Immature natural killer cell (primary cell): ENCODE results near the gene NCOA5. TPM values are rescaled to one million over a fixed set of nuclear protein-coding genes. Genes with fewer than 3 reads are reported as not detected.

Experiments used
- DNase-seq, 3 donors: peaks; one replicate each; pipeline ENCODE4 v3.0.0; 2022; ENCODE audit warnings: mixed read lengths in 1 of 3
- H3K27ac Mint-ChIP-seq, 6 donors: one replicate each; pipeline ENCODE4 v1.8.0; 2020; ENCODE audit warnings: mixed read lengths in 6 of 6, mild to moderate bottlenecking in 5 of 6, inconsistent platforms in 4 of 6, moderate library complexity in 3 of 6
- H3K27me3 Mint-ChIP-seq, 3 donors: one replicate each; pipeline ENCODE4 v1.8.0; 2020 to 2021; ENCODE audit warnings: low read depth in 3 of 3, mild to moderate bottlenecking in 3 of 3, mixed read lengths in 3 of 3, moderate library complexity in 3 of 3, inconsistent platforms in 1 of 3
- H3K36me3 Mint-ChIP-seq, 3 donors: one replicate each; pipeline ENCODE4 v1.8.0; 2020; ENCODE audit warnings: mixed read lengths in 3 of 3, inconsistent platforms in 2 of 3, mild to moderate bottlenecking in 2 of 3
- H3K4me1 Mint-ChIP-seq, 2 donors: one replicate each; pipeline ENCODE4 v1.8.0; 2020; ENCODE audit warnings: inconsistent platforms in 2 of 2, mild to moderate bottlenecking in 2 of 2, mixed read lengths in 2 of 2, moderate library complexity in 1 of 2
- H3K4me3 Mint-ChIP-seq, 5 donors: one replicate each; pipeline ENCODE4 v1.8.0; 2020; ENCODE audit warnings: mild to moderate bottlenecking in 5 of 5, mixed read lengths in 5 of 5, inconsistent platforms in 3 of 5, moderate library complexity in 3 of 5
- H3K9me3 Mint-ChIP-seq, 6 donors: one replicate each; pipeline ENCODE4 v1.8.0; 2020; ENCODE audit warnings: mild to moderate bottlenecking in 6 of 6, mixed read lengths in 6 of 6, inconsistent platforms in 4 of 6, moderate library complexity in 3 of 6
- polyA plus RNA-seq, 3 donors: library from polyadenylated mRNA; unstranded; fragments of 300-500 nt; fragmentation: Illumina TruSeq; gene quantifications; one replicate each; pipeline ENCODE4 v1.2.3, GENCODE V29; 2021

NCOA5 gene
- polyA plus RNA-seq, 3 donors from 2014 or later: 12.9 to 30.7 (median 14.0) TPM

- H3K9me3 Mint-ChIP-seq: peaks cover 0 to 2% (median 0%) of the 10 kb centered on the region in 6 donors
- peaks cover 27 to 40% (median 37%) of the 10 kb centered on the region in 3 donors for H3K27me3 Mint-ChIP-seq
- peak overlapping the region; percentile 38 to 74 (median 64) for H3K4me3 Mint-ChIP-seq
- peaks cover 38 to 55% of the 10 kb centered on the region in 2 donors for H3K4me1 Mint-ChIP-seq
- peaks cover 0 to 3% (median 0%) of the 10 kb centered on the region in 3 donors for H3K36me3 Mint-ChIP-seq
- DNase-seq: no peak
- peak overlapping the region in 2 of 6 donors; percentile 9 to 59 for H3K27ac Mint-ChIP-seq
These were observed 75.0 kb downstream of the NCOA5 start for GRCh38 chr20:46014517-46015396.

DNA sequence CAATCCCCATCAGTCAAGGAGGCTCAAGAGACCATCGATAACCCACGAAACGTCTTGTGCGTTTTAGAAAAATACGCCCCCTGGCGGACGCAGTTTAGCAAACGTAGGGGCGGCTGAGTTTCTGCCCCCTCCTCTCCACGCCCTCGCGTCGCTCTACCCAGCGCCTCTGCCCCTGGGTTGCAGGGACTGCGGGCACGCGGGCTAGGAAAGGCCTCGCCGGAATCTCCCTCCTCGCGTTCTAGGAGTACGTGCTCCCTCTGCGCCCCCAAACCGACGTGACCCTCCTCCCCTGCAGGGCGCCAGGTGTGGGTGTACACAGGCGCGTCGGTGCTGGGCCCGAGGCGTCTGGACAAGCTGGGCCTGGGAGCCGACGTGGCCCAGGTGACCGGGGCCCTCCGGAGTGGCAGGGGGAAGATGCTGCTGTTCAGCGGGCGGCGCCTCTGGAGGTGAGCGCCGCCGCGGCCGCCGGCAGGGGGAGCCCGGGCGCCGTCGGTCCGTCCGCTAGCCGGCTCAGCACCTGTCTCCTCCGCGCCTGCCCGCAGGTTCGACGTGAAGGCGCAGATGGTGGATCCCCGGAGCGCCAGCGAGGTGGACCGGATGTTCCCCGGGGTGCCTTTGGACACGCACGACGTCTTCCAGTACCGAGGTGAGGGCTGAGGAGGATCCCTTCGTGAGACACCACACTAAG, 75.8 kb downstream of the NCOA5 start:
- Mint-ChIP-seq H3K36me3 (peaks cover 0 to 3% (median 0%) of the 10 kb centered on the region in 3 donors), H3K27ac (peak overlapping the region in 2 of 6 donors; percentile 48 to 59), H3K4me3 (peak overlapping the region; percentile 46 to 74 (median 64)), H3K4me1 (peaks cover 46 to 63% of the 10 kb centered on the region in 2 donors), H3K27me3 (peaks cover 30 to 44% (median 43%) of the 10 kb centered on the region in 3 donors), H3K9me3 (peaks cover 0 to 2% (median 0%) of the 10 kb centered on the region in 6 donors)
- peak; percentile 56 to 65 (median 63) for DNase-seq

- Mint-ChIP-seq H3K36me3 (peaks cover 0 to 3% (median 0%) of the 10 kb centered on the region in 3 donors), H3K4me1 (peaks cover 52 to 69% of the 10 kb centered on the region in 2 donors), H3K27me3 (peaks cover 31 to 44% (median 43%) of the 10 kb centered on the region in 3 donors), H3K9me3 (peaks cover 0 to 2% (median 0%) of the 10 kb centered on the region in 6 donors), H3K27ac (peak overlapping the region in 2 of 6 donors; percentile 48 to 62), H3K4me3 (peak overlapping the region; percentile 46 to 59 (median 48))
- DNase-seq: no peak
These were observed 76.4 kb downstream of the NCOA5 start for GRCh38 chr20:46013322-46013828.

DNA sequence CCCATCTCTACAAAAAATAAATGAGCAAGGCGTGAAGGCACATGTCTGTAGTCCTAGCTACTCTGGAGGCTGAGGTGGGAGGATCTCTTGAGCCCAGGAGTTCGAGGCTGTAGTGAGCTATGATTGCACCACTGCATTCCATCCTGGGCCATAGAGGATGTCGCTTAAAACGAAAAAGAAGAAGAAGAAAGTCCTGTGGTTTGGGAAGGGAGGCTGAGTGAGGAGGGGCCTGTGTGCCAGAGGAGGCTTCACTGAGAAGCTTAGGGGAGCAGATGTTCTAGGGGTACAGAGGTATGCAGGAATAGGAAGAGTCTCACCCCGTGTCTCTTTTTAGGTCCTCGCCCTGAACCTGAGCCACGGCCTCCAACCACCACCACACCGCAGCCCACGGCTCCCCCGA, 76.8 kb downstream of the NCOA5 start:
- Mint-ChIP-seq H3K4me3 (peak overlapping the region; percentile 22 to 83 (median 42)), H3K4me1 (peaks cover 56 to 73% of the 10 kb centered on the region in 2 donors), H3K27me3 (peaks cover 35 to 46% (median 44%) of the 10 kb centered on the region in 3 donors), H3K36me3 (peaks cover 0 to 3% (median 0%) of the 10 kb centered on the region in 3 donors), H3K9me3 (peaks cover 0 to 2% (median 0%) of the 10 kb centered on the region in 6 donors), H3K27ac (peak overlapping the region in 1 of 6 donors; percentile 62)
- no peak for DNase-seq

GRCh38 chr20:46011631-46012482, 77.9 kb downstream of the NCOA5 start:
- Mint-ChIP-seq H3K27me3 (peaks cover 38 to 45% (median 44%) of the 10 kb centered on the region in 3 donors), H3K4me1 (peaks cover 62 to 80% of the 10 kb centered on the region in 2 donors), H3K9me3 (peaks cover 0 to 2% (median 0%) of the 10 kb centered on the region in 6 donors), H3K4me3 (peak overlapping the region; percentile 51 to 83 (median 66)), H3K27ac (peak overlapping the region in 5 of 6 donors; percentile 67 to 82 (median 72)), H3K36me3 (peaks cover 0 to 3% (median 0%) of the 10 kb centered on the region in 3 donors)
- DNase-seq: peak in 1 of 3 donors; percentile 35

Other genes starting within 250 kb of the NCOA5 start
- gene ACOT8, start 232.6 kb downstream of the NCOA5 start, polyA plus RNA-seq: 10 to 100 TPM; 46.9 to 83.7 (median 50.2) TPM
- 1 to 10 TPM in 2 of 3 donors, not detected in 1; 1.2 to 3.1 TPM for gene ZSWIM3, start 232.3 kb downstream of the NCOA5 start, polyA plus RNA-seq
- gene ZSWIM1, start 208.7 kb downstream of the NCOA5 start, polyA plus RNA-seq: under 1 TPM in 2 of 3 donors, not detected in 1; 0.55 to 0.68 TPM
- not detected for gene SPATA25, start 202.3 kb downstream of the NCOA5 start, polyA plus RNA-seq
- gene NEURL2, start 198.8 kb downstream of the NCOA5 start, polyA plus RNA-seq: 1 to 10 TPM in 2 of 3 donors, not detected in 1; 1.0 to 1.1 TPM
- 100 to 1,000 TPM in 1 of 3 donors, 10 to 100 TPM in 2; 76.8 to 119 (median 97.6) TPM for gene CTSA, start 198.6 kb downstream of the NCOA5 start, polyA plus RNA-seq
- 10 to 100 TPM in 1 of 3 donors, 1 to 10 TPM in 1, under 1 TPM in 1; 0.77 to 17.5 (median 7.3) TPM for gene PLTP, start 177.8 kb downstream of the NCOA5 start, polyA plus RNA-seq
- gene PCIF1, start 155.3 kb downstream of the NCOA5 start, polyA plus RNA-seq: 10 to 100 TPM; 78.4 to 93.4 (median 83.0) TPM
- gene ZNF335, start 117.8 kb downstream of the NCOA5 start, polyA plus RNA-seq: 10 to 100 TPM in 1 of 3 donors, 1 to 10 TPM in 2; 7.1 to 17.9 (median 9.6) TPM
- gene MMP9, start 81.1 kb downstream of the NCOA5 start, polyA plus RNA-seq: under 1 TPM in 1 of 3 donors, not detected in 2; 0.09 TPM
- 1 to 10 TPM in 2 of 3 donors, not detected in 1; 1.0 to 1.8 TPM for gene SLC12A5, start 60.7 kb downstream of the NCOA5 start, polyA plus RNA-seq
- 1 to 10 TPM; 4.3 to 8.3 (median 7.0) TPM for gene CD40, start 28.4 kb upstream of the NCOA5 start, polyA plus RNA-seq
- gene CDH22, start 218.5 kb upstream of the NCOA5 start, polyA plus RNA-seq: not detected